ENCODE data around the gene LRP1B.
A peak's percentile ranks its signal among the peaks of the same experiment; 100 is the strongest.
"Not testable (repeated sequence)": the region's sequence is repeated elsewhere in the genome, so short reads cannot be mapped to it uniquely, and the experiment has no call there.

LRP1B gene

DNA sequence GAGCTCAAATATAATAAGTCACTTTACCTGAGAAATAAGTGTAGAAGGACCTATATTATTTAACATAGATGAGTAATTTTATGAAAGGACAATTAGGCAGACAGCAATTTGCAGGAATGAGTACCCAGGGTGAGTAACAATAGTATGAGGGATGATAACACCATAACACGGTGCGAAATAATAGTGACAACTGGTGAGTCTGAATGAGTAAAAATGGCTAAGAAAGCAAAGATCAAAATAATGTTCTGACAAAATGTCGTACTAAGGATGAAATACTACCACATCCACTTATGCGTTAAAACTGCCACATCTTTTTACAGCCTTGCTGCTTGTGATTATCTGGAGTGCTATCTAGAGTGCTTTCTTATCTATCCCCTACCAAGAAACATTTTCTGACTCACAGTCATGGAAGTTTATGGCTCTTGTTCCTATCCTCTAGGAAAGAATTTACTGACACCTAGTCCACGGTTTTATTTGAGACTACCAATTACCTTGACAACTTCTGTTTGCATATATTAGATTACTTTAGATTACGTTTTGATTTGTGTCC lies 929.7 kb downstream of the LRP1B start:
- DNase-seq = no peak

- no peak for DNase-seq
These were observed 930.6 kb downstream of the LRP1B start for GRCh38 chr2:141200191-141200590.

DNA sequence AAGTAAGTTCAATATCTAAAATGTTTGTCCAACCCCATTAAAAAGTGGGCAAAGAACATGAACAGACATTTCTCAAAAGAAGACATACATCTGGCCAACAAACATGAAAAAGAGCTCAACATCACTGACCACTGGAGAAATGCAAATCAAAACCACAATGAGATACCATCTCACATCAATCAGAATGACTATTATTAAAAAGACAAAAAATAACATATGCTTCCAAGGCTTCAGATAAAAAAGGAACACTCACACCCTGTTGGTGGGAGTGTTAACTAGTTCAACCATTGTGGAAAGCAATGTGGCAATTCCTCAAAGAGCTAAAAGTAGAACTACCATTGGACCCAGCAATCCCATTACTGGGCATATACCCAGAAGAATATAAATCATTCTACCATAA lies 931.1 kb downstream of the LRP1B start:
- no peak for DNase-seq

GRCh38 chr2:141195087-141195486 lies 935.7 kb downstream of the LRP1B start:
- no peak for DNase-seq

- DNase-seq = no peak
These were observed 943.8 kb downstream of the LRP1B start for GRCh38 chr2:141187075-141187439.

- DNase-seq = no peak
These were observed 944.3 kb downstream of the LRP1B start for GRCh38 chr2:141186413-141187074.

GRCh38 chr2:141182246-141182645 lies 948.6 kb downstream of the LRP1B start:
- DNase-seq = no peak

DNA sequence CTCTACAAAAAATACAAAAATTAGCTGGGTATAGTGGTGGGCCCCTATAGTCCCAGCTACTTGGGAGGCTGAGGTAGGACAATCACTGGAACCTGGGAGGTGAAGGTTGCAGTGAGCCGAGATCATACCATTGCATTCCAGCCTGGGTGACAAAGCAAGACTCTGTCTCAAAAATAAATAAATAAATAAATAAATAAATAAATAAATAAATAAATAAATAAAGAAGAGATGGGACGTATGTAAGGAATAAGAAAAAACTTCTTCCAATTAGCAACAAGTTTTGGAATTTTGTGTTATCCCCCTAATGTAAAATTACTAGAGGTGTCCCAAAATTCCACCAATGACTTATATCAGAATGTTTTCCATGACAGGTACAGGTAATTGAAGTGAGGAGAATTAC lies 961.7 kb downstream of the LRP1B start:
- DNase-seq = not testable (repeated sequence)

DNA sequence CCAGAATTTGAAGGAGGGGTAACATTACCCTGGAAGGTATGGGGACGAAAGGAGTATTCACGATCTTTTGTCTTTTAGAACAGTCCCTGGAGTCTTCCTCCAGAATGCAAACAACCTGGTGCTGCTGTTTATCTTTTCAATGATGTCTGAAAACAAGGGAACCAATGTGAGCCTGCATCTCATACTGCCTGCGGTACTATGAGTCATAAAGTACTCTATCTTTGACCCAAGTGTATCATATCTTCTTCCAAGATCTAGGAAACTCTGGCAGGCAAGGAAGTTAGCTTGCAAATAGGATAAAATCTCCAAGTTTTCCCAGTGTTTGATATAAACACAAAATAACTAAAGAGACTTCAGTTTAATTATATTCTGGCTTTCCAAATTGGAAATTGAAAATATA lies 968.5 kb downstream of the LRP1B start:
- no peak for DNase-seq

DNA sequence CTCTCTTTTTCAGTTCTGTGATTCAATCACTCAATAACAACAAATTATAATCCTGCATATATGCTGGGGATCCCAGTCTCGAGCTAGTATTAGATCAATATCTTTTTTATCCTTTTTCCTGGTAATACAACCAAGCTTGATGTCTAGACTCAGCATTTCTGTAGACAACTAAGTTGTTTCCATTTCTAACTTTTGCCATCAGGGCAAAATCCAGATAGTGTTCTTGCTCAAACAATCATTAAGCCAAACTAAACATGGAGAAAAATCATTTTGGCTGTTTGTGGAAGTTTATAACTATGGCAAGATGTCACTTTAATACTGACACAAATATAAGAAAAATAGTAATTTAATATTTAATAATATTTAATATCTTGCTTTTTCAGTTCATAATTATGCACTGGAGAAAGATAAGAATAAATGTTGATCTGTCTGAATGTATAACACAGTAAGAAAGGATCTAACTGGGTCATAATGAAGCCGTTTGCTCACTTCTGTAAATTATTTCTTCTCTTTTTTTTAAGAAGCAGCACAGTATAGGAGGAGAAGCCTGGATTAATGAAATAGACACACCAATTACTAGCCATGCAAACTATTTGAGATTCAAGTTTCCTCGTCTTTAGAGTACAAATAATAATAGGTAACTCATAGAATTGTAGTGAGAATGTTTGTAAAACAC lies 979.1 kb downstream of the LRP1B start:
- DNase-seq = no peak

GRCh38 chr2:141142025-141142424 lies 988.8 kb downstream of the LRP1B start:
- DNase-seq = no peak

DNA sequence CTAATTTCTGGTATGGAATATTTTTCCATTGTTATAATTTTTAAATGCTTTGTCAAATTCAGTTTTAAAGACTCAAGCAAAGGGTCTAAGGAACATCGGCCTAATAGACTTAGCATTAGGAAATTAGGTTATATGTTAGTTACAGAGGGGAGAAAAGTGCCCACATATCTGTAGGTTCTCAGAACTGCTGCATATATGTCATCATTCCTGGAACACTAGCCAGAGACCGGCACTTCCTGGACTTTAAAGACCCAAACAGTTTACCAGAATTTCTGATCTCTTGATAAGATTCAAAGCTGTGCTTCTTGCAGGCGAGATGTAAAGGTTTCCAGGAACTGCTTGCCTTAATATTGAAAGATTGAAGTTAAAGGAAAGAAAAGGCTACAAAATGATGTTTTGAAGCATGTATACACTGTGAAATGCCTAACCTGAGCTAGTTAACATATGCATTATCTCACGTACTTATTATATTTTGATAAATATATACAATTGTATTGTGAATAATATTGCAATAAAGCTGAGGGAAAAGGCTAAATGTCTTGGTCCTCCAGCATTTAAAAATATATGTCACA lies 993.6 kb downstream of the LRP1B start:
- peak; percentile 2 for DNase-seq

DNA sequence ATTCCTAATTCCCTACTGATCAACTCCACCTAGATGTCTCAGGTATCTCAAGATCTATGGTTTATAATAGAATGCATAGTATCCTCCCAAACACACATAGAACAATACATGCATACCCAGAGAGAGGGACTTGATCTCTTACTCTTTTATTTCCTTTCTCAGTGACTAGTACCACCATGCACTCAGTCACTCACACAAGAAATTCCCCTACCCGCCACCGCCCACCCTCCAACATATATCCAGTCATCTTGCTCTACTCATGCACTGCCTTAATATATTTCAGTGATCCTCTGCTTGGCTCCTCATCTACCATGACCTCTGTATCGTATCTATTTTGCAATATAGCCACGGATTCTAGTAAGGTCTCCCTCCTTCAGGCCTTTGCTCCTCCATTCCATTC lies 996.9 kb downstream of the LRP1B start:
- DNase-seq = no peak

DNA sequence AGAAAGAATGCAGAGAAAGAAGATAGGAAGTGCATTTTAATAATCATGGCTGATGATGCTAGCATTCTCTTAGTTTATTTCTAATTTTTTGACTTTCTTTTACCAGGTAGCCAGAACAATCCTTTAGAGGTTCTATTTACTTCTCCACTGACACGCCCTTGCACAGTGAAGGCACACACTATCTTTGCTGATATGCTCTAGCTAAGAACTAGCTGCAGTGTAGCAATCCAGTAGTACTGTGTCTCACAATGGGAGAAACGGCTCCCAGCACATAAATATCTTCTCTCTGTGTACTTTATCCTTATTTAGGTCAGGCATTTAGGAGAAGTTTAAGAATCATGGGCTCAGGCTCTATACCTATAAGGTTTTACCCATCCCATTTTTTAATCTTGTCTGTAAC lies 1005.4 kb downstream of the LRP1B start:
- DNase-seq = no peak

DNA sequence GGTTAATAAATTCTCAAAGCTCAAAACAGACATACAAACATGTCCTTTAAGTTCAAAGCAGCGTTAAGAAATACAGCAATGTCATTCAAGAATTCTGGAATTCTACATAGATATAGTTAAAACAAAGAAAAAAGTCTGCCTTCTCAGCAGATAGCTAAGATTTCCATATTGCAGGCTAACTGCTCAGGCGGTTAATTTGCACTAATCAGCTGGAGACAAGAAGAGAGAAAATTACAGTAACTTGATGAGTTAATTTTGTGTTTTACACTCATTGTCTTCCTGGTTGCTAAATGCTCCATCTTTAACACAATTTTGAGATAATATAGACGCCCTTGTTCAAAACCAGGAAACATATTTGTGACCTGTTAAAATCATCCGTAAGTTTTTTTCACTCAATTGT lies 1012.0 kb downstream of the LRP1B start:
- no peak for DNase-seq

GRCh38 chr2:141113301-141113700 lies 1017.5 kb downstream of the LRP1B start:
- no peak for DNase-seq

DNA sequence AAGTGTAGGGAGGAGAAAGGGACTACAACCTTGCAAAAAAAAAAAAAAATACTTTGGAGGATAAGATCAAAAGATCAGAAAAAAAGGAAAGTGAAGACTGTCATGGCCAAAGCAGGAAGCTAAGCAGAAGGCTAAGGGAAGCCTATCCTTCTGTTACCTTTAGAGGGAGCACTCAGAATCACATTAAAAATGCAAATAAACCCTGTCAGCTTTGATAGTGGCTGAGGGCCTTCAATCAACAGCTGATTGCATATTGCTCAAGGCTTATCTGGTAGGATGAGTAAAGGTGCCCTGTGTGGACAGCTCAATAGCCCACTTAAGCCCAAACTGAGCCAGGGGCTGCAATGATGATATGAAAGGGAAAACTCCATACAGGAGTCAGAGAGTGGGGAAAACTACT lies 1021.2 kb downstream of the LRP1B start:
- DNase-seq = no peak

DNA sequence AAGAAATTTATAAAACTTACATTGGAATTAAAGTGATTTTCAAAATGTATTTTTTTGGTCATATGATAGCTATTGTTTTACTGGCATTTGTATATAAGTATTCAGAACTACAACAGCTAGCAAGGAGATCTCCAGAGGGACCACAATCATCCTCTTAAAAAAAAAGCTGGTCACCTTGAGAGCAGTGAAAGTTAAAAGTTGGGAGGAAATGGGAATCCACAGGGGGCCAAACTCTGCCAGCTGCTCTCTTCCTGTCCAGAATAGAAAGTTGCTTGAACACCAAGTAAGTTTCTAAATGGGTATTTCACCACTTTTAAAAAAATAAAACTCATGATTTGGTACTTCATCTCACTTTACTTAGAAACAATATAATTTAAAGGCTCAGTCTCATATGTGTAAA lies 1025.1 kb downstream of the LRP1B start:
- no peak for DNase-seq

DNA sequence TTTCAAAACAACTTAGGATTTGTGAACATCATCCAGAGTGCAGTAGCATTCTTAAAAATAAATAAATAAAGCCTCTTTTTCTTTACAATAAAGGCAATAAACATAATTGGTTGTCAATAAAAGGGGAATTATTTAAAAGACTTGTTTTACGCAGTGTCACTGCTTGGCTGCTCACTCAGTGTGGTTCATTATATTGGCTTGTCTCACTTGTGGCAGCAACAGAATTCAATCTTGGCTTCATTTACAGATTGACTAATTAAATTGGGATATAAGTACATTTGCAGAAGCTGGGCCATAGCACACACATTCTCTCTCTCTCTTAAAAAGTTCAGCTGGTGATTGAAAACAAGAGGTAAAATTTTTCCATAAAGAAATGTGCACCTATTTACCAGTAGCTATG lies 1027.6 kb downstream of the LRP1B start:
- DNase-seq = no peak

GRCh38 chr2:141079231-141079630 lies 1051.6 kb downstream of the LRP1B start:
- no peak for DNase-seq

GRCh38 chr2:141075753-141076152 lies 1055.1 kb downstream of the LRP1B start:
- DNase-seq = no peak

DNA sequence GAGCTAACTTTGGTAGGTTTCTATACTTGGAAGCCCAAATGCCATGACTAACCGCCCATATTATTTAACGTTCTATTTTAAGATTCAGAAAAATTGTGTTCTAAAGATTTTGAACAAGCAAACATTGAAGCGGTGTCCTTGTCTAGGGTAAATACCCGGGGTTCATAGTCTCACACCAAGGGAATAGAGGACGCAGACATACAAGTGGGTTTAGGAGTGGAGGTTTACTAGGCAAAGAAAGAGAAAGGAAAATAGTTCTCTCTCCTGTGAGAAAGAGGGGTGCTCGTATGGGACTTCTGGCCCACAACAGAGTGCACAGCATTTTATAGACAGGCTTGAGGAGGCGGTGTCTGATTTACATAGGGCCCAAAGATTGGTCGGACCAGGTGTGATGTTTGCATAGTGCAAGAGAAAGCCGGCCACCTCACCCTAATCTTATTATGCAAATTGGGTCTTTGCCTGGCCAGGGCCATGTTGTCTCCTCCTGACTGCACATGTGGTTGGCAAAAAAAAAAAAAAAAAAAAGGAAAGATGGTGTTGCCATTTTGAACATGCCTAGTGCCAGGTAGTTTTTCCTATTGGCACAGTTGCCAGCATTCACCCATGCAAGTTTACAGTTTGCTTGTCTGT lies 1062.6 kb downstream of the LRP1B start:
- no peak for DNase-seq

DNA sequence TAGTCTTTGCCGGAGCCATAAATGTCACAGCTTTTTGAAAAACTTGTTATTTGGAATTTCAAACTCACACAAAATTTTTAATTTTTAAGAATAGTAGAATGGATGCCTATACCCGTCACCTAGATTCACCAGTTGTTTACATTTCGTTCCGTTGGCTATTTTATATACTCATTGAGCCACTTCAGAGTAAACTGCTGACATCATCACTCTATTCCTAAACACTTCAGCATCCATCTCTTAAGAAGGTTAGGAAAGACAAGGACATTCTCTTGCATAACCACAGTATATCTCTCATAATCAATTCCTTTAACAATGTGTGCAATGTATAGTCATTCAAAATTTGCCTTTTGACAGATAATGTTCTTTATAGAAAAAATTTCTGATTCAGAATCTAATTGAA lies 1065.8 kb downstream of the LRP1B start:
- no peak for DNase-seq

- DNase-seq = no peak
These were observed 1067.4 kb downstream of the LRP1B start for GRCh38 chr2:141063406-141063805.
